Endodermal cell (in vitro differentiated cells): Measurements from ENCODE around the gene CDC123. TPM values are rescaled to one million over a fixed set of nuclear protein-coding genes. Genes with fewer than 3 reads are reported as not detected.

Experiments
- DNase-seq: peaks from one replicate; pipeline ENCODE4 v3.0.0-alpha.2; 2017
- H3K27ac ChIP-seq: 2 replicates; pipeline ENCODE4 v1.5.1; 2013; ENCODE audit warnings: mild to moderate bottlenecking, low read depth, low read length, moderate library complexity
- H3K27me3 ChIP-seq: 2 replicates; pipeline ENCODE4 v1.6.1; 2013; ENCODE audit warnings: mild to moderate bottlenecking, low read length, moderate library complexity; ENCODE audit not compliant: insufficient read depth, control insufficient read depth, poor library complexity, severe bottlenecking
- H3K36me3 ChIP-seq: 2 replicates; pipeline ENCODE4 v1.7.0; 2013; ENCODE audit warnings: mild to moderate bottlenecking, low read length, moderate library complexity; ENCODE audit not compliant: control insufficient read depth, insufficient read depth
- H3K4me1 ChIP-seq: one replicate; pipeline ENCODE4 v1.7.0; 2013; ENCODE audit warnings: low read length; ENCODE audit not compliant: control insufficient read depth, insufficient read depth
- H3K4me3 ChIP-seq: 2 replicates; pipeline ENCODE4 v1.5.1; 2013; ENCODE audit warnings: mild to moderate bottlenecking, low read length, moderate library complexity
- H3K9ac ChIP-seq: 2 replicates; pipeline ENCODE4 v1.6.1; 2013; ENCODE audit warnings: mild to moderate bottlenecking, low read length, moderate library complexity; ENCODE audit not compliant: poor library complexity, severe bottlenecking; ENCODE audit errors: extremely low read depth
- H3K9me3 ChIP-seq: 2 replicates; pipeline ENCODE4 v1.6.1; 2013; ENCODE audit warnings: mild to moderate bottlenecking, low read length, moderate library complexity; ENCODE audit not compliant: control insufficient read depth
- H3K27ac Mint-ChIP-seq: 2 replicates; pipeline ENCODE4 v1.8.0; 2020; ENCODE audit warnings: mixed read lengths
- H3K27me3 Mint-ChIP-seq: 2 replicates; pipeline ENCODE4 v1.8.0; 2021; ENCODE audit warnings: mild to moderate bottlenecking, mixed read lengths; ENCODE audit not compliant: insufficient read depth
- H3K36me3 Mint-ChIP-seq: 2 replicates; pipeline ENCODE4 v1.8.0; 2020; ENCODE audit warnings: low read depth, mixed read lengths
- H3K4me1 Mint-ChIP-seq: 2 replicates; pipeline ENCODE4 v1.8.0; 2020; ENCODE audit warnings: mixed read lengths
- H3K4me3 Mint-ChIP-seq: 2 replicates; pipeline ENCODE4 v1.8.0; 2020; ENCODE audit warnings: mild to moderate bottlenecking, moderate library complexity, mixed read lengths
- H3K9me3 Mint-ChIP-seq: 2 replicates; pipeline ENCODE4 v1.8.0; 2020; ENCODE audit warnings: mild to moderate bottlenecking, mixed read lengths
- CTCF ChIP-seq: fragments of 200-600 bp; sonication (generic); conservative IDR thresholded peaks from 2 replicates; pipeline ENCODE4 v1.5.0; 2021; ENCODE audit warnings: antibody characterized with exemption, mild to moderate bottlenecking
- WGBS, 2 experiments: methylation state at CpG; one replicate each; pipeline versions ENCODE4 v1.1.5 to v1.1.7; 2013; ENCODE audit warnings: missing lambda C conversion rate in 2 of 2, mixed read lengths in 1 of 2; ENCODE audit not compliant: insufficient coverage in 1 of 2, insufficient read length in 1 of 2; 5-methylcytosine and 5-hydroxymethylcytosine counted together
- total RNA-seq, 2 donors: library from RNA; stranded (reverse); fragmentation: NEBNext Ultra II Directional in 1 of 2; extraction: Animal tissue kit (Norgen Biotek cat#: 25700) in 1 of 2; gene quantifications; 2 replicates in 1 of 2; 3 replicates in 1 of 2; pipeline ENCODE4 v1.2.1, GENCODE V29; 2021

The CDC123 gene
- total RNA-seq, 2 donors from 2014 or later, result 104 to 123 TPM

GRCh38 chr10:12191715-12192114 lies 4.3 kb upstream of the CDC123 start:
- no peaks in the 10 kb centered on the region for H3K27me3 ChIP-seq
- H3K4me1 Mint-ChIP-seq, result peaks cover 8% of the 10 kb centered on the region
- 97% methylated on average over 3 of the region's 3 CpGs; no CpG with 5 or more reads in 1 of the 2 experiments for WGBS, 2 experiments
- TF ChIP-seq CTCF, result no peak
- H3K27ac ChIP-seq, result no peak overlapping the region
- H3K27ac Mint-ChIP-seq, result no peak overlapping the region
- peaks cover 23% of the 10 kb centered on the region for H3K36me3 ChIP-seq
- H3K4me1 ChIP-seq, result no peaks in the 10 kb centered on the region
- H3K9me3 Mint-ChIP-seq, result no peaks in the 10 kb centered on the region
- no peak overlapping the region for H3K4me3 Mint-ChIP-seq
- H3K4me3 ChIP-seq, result no peak overlapping the region
- no peaks in the 10 kb centered on the region for H3K27me3 Mint-ChIP-seq
- no peak overlapping the region for H3K9ac ChIP-seq
- peaks cover 36% of the 10 kb centered on the region for H3K36me3 Mint-ChIP-seq
- DNase-seq, result no peak
- no peaks in the 10 kb centered on the region for H3K9me3 ChIP-seq

GRCh38 chr10:12193193-12193592 lies 2.8 kb upstream of the CDC123 start:
- Mint-ChIP-seq H3K27me3 (no peaks in the 10 kb centered on the region), H3K4me3 (no peak overlapping the region), H3K27ac (no peak overlapping the region), H3K4me1 (peaks cover 11% of the 10 kb centered on the region), H3K36me3 (peaks cover 23% of the 10 kb centered on the region), H3K9me3 (no peaks in the 10 kb centered on the region)
- no peaks in the 10 kb centered on the region for H3K4me1 ChIP-seq
- no peaks in the 10 kb centered on the region for H3K27me3 ChIP-seq
- H3K36me3 ChIP-seq, result peaks cover 8% of the 10 kb centered on the region
- DNase-seq, result no peak
- no peak overlapping the region for H3K9ac ChIP-seq
- H3K9me3 ChIP-seq, result no peaks in the 10 kb centered on the region
- WGBS, 2 experiments, result 95 to 98% methylated on average over 5 of the region's 5 CpGs
- H3K4me3 ChIP-seq, result peak overlapping the region; percentile 98
- no peak overlapping the region for H3K27ac ChIP-seq
- TF ChIP-seq CTCF, result no peak

- 6 to 7% methylated on average over 25 to 27 of the region's 27 CpGs for WGBS, 2 experiments
These were observed 1.2 kb upstream of the CDC123 start for GRCh38 chr10:12194752-12195271.

More at GRCh38 chr10:12194752-12195271, 1.2 kb upstream of the CDC123 start:
- H3K27ac Mint-ChIP-seq, result peak overlapping the region; percentile 96
- Histone ChIP-seq H3K9me3 (no peaks in the 10 kb centered on the region), H3K4me1 (no peaks in the 10 kb centered on the region), H3K27ac (no peak overlapping the region), H3K36me3 (peaks cover 20% of the 10 kb centered on the region), H3K27me3 (no peaks in the 10 kb centered on the region), H3K9ac (peak overlapping the region; percentile 81), H3K4me3 (peak overlapping the region; percentile 98)
- H3K27me3 Mint-ChIP-seq, result no peaks in the 10 kb centered on the region
- H3K36me3 Mint-ChIP-seq, result peaks cover 25% of the 10 kb centered on the region
- DNase-seq, result peak; percentile 71
- no peaks in the 10 kb centered on the region for H3K9me3 Mint-ChIP-seq
- peak overlapping the region; percentile 88 for H3K4me3 Mint-ChIP-seq
- peaks cover 11% of the 10 kb centered on the region for H3K4me1 Mint-ChIP-seq
- TF ChIP-seq CTCF, result no peak
